HG02642 (cell line): ENCODE data around the gene TMEM52.
"Not testable (repeated sequence)": the region's sequence is repeated elsewhere in the genome, so short reads cannot be mapped to it uniquely, and the experiment has no call there.

Source experiments
- ATAC-seq: cut with Tn5 transposase; IDR thresholded peaks from one replicate; pipeline ENCODE4 v1.9.1; 2021; ENCODE audit warnings: mild to moderate bottlenecking; ENCODE audit not compliant: unreplicated experiment, poor library complexity

Gene TMEM52

DNA sequence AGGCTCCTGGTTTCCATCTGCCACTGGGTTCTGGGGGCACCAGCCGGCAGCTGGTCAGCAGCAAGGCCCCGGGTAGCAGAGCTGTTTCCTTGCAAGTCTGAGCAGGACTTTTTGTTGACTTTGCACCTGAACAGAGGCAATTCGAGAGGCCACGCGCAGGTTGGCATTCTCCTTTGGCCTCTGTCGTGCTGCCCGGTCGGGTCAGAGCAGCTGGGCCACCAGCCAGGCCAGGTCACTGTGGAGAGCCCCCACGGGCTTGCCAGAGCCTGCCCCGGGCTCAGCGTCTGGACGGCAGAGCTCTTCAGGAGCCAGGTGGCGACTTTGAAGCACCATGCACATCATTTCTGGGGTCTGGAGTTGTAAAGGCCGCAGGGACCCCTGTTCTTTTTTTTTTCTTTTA lies 28.4 kb upstream of the TMEM52 start:
- no peak for ATAC-seq

DNA sequence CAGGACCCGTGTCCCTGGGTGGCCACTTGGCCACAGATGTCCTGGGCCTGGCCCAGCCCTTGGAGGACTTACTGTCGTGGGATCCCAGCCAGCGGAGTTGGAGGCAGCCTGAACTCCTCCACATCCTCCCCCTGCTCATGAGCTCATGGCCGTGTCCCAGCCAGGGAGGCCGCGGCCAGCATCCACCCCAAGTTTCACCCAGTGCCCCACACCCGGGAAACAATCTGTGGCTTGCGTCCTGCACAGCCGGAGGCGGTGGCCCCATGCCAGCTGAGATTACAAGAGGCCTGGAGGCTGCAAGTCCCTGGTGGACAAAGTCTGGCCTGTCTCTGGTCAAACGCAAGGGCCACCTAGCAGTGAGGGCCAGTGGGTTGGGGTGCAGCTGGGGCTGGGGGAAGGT lies 27.5 kb upstream of the TMEM52 start:
- no peak for ATAC-seq

DNA sequence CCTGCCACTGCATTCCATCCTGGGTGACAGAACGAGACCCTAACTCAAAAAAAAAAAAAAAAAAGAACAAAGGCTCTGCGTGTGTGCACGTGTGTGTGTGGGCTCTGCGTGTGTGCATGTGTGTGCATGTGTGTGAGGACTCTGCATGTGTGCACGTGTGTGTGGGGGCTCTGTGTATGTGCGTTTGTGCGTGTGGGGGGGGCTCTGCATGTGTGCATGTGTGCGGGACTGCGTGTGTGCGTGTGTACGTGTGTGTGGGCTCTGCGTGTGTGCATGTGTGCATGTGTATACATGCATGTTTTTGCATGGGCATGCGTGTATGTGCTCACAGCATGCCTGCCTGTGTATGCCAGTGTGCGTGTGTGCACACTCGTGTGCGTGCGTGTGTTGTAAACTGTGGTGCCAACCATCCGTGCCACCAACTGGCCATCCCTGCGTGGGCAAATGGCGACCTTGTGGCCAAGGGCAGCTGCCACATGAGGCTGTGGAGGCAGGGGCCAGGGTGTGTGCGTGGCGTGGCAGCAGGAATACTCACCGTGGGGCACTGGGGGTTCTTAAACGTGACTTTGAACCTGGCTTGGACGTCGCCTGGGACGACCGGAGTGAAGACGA lies 26.8 kb upstream of the TMEM52 start:
- ATAC-seq: no peak

DNA sequence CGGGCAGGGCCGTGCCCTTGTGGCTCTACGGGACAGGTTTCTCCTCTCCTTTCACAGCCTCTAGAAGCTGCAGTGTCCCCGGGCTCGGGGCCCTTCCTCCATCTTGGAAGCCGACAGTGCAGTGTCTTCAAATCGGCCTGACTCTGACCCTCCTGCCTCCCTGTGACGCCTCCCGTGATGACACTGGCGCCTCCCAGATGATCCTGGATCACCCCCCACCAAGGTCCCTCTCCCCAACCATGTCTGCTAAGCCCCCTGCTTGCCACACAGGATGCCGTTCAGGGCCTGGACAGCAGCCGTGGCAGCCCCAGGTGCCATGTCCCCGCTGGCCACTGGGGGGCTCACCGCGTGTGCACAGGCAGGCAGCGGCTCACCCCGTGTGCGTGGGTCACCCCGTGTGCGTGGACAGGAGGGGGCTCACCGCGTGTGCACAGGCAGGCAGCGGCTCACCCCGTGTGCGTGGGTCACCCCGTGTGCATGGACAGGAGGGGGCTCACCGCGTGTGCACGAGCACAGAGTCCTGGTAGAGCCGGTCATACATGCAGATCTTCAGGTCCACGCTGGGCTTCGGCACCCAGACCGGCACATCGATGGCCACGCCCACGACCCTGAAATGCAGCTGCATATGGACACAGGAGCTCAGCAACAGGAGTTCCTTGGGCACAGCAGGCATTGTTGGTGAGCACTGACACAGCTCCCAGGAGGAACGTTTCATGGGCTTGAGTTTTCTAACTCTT lies 24.9 kb upstream of the TMEM52 start:
- no peak for ATAC-seq

DNA sequence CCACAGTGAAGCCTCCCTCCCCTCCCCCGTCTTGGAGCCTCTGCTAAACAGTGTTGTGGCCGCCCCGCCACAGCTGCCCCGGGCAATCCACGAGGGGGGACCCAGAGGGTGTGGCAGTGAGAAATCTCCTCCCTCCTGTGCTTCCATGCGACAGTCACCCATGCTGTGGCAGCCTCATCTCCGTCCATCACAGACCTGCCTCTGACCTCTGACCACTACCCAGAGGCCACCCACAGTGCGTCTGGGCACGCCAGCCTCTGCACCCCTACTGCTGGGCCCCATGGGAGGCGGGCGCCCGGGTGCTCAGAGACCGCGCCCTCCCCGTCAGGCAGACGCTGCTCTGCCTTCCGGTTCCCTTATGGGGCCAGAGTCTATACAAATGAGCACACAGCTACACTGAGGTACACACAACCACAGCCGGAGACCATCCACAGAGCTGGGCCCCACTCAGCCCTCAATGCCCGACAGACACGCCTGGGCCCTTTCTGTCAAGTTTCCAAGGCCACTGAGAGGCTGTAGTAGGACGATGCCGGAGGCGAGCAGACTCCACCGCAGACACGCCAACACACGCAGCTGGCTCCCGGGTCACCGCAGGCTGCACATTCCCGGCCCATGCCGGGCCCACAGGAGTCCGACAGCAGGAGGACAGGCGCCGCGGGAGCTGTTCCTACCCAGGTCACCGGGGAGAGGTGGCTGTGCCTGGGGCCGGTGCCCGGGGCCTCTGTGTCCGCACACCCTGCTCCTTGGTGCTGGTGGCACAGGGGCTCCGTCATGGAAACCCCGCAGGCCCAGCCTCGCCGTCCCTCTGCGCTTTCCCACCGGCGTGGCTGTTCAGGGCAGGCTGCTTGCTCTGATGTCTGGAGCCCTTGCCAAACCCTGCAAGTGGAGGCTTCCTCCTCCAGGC lies 23.9 kb upstream of the TMEM52 start:
- ATAC-seq: no peak

DNA sequence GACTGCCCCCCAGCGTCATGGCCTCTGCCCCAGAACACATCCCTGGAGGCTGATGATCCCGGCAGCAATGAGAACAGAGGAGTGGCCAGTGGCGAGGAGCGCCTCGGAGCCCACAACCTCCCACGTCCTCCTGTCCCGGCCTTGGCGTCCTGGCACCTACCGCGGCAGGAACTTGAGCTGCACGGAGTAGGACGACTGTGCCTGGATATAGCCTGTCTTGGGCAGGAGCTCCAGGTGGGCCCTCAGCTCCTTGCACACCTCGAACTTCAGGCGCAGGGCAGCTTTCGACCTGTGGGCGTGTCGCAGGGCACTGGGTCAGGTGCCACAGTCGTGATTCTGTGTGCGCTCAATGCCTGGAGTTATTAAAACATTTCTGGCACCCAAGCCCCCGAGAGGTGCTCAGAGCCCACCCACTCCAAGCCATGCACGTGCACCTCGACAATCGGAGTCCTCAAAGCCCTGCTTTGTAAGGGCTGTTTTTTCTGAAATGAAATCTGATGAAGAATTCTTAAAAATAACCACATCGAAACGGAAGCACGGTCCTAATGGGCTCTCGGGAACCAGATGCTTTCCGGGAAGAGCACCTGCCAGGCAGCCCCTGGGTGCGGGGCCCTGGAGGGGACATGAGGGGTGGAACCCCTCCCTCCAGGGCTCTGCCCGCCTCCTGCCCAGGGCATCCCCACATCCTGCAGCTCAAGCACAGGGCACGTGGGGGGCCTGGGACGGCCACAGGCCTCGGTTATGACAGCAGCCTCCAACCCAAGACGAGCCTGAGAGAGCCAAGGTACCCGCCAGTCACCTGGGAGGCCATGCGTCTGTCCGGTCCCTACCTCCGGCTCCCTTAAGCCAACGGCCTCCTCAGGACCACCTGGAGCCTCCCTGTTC lies 23.0 kb upstream of the TMEM52 start:
- no peak for ATAC-seq

DNA sequence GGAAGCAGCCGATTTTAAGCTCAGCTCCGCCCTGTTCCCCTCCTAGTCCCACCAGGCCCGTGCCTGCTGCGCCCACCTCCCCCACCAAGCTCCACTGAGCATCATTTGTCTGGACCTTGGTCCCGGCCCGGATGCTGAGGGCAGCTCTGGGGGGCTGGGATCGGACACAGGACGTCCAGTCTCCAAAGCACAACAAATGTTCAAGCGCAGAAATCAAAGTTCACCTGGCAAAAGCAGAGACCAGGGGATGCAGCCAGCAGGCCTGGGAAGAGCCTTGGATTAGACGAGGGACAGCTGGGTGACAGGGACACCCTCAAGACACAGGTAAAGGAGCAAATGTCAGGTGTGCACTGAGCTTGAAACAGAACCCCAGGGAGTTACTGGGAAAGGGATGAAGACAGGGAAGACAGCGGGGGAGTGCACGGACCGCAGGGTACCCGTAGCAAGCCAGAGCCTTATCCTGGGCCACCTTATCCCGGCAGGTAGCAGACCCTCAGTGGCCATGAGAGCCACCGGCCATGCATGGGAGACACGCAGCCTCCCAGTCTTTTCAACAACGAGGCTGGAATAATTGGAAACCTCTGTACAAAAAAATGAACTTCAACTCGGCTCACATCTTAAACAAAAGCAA lies 22.2 kb upstream of the TMEM52 start:
- ATAC-seq: no peak

DNA sequence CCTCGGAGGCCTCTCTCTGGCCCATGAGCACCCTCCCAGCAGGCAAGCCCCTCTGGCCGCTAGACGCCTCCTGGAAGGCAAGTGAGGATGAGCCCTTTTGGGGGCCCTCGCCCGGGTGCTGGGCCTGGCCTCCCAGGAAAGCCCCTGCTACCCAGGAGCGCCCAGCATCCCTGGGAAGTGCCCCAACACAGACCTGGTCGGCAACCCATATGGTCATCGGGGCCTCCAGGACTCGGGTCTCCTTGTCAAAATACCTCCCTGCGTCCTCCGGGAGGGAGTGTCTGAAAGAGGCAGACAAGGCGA lies 21.0 kb upstream of the TMEM52 start:
- no peak for ATAC-seq

DNA sequence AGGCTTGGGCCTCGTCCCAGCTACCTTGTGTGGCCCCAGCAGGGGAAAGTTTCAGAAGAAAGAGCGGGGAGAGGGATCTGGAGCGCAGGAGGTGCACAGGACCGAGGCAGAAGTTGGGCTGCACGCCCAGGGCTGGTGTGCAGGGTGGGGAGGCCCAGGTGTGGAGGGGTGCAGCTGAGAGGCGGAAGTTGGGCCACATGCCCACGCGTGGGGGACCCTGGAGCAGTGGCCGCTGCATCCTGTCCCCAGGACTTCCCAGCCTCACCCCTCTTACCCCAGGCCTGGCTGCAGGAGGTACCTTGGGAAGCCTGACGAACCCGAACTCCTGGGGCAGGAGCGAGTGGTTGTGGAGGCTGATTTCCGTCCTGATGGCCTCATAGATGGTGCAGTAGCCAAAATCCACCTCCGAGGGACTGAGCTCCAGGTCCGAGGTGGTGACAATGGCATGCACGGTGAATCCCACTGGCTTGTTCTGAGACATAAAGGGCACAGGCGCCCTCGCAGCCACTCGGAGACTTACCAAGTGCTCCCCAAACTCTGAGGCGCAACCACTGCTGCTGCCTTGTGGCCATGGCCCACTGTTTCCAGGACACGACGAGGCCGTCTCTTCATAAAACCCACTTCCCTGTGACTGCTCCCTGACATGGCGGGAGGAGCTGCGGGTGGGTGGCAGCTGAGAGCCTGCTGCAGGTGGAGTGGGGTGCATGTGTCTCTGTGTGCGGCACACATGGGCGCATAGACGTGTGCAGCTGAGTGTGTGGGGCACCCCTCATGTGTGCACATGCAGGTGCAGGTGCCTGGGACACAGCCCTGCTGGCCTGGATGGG lies 20.4 kb upstream of the TMEM52 start:
- no peak for ATAC-seq

DNA sequence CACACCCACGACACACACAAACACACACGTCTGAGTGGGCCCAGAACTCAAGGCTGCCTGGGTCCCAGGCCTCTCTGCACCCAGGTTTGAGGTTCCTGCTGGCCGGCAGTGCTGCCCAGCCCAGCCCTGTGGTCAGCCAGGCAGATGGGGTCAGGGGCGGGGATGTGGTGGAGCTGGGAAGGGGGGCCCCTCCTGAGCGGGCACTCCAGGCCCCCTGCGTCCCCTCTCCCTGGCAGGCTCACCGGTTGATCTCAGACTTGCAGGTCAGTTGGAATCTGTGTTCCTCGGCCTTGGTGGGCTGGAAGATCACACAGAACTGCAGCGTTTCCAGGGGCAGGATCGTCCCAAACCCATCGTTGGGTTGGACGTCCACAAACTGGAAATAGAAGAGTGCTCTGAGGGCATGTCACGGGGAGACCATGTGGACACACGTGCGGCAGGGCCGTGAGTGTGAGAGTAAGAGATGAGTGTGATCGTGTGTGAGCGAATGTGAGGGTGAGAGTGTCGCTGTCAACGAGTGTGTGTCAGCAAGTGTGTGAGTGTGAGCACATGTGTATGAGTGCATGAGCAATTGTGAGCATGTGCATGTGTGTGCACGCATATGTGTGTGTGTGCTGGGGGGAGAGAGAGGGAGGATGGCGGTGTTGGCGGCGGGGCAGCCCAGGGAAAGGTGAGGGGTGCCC lies 19.7 kb upstream of the TMEM52 start:
- no peak for ATAC-seq

DNA sequence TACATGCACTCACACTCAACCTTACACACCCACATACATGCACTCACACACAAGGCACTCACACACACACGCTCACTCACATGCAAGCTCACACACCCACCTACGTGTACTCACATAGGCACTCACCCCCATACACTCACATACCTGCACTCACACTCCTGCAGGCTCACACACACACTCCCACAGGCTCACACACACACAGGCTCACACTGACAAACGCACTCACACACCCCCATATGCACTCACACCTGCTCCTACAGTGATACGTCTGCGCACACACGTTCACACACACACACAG lies 19.1 kb upstream of the TMEM52 start:
- no peak for ATAC-seq

DNA sequence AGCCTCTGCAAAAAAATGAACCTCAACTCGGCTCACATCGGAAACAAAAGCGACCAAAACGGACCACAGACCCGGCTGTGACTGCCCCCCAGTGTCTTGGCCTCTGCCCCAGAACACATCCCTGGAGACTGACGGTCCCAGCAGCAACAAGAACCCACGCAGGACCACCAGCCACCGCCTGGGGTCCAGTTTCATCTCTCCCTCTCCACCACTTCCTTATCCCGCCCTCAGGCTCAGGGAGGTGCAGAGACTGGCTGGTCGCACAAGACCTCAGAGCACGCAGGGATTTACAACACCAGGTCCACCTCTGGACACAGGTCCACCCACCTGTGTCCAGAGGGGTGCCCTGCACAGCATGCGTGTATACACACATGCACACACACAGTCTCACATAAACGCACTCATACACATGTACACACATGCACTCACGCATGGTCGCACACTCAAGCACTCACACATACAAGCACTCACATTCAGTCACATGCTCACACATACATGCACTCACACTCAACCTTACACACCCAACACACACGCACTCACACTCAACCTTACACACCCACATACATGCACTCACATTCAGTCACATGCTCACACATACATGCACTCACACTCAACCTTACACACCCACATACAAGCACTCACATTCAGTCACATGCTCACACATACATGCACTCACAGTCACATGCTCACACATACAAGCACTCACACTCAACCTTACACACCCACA lies 18.6 kb upstream of the TMEM52 start:
- no peak for ATAC-seq

DNA sequence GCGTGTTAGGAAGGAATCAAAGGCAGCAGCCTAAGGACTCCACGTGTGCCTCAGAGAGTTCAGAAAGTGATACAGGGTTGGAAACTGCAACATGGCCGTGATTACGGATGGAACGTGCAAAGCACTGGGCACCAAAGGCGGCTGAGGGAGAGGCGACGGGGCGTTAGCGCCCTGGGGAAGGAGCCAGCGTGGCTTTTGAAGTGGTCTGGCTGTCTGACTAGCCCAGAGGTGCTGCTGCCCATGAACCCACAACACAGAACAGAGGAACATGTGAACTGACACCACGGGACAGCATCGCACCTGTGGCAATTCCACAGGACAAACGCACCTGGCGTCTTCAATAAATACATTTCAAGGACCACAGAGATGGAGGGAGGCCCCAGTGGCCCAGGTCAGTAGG lies 18.0 kb upstream of the TMEM52 start:
- ATAC-seq: no peak

DNA sequence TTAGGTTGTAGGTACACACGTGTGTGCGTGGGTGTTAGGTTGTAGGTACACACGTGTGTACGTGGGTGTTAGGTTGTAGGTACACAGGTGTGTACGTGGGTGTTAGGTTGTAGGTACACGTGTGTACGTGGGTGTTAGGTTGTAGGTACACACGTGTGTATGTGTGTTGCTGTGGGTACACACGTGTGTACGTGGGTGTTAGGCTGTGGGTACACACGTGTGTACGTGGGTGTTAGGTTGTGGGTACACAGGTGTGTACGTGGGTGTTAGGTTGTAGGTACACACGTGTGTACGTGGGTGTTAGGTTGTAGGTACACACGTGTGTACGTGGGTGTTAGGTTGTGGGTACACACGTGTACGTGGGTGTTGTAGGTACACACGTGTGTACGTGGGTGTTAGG lies 15.8 kb upstream of the TMEM52 start:
- ATAC-seq: not testable (repeated sequence)

DNA sequence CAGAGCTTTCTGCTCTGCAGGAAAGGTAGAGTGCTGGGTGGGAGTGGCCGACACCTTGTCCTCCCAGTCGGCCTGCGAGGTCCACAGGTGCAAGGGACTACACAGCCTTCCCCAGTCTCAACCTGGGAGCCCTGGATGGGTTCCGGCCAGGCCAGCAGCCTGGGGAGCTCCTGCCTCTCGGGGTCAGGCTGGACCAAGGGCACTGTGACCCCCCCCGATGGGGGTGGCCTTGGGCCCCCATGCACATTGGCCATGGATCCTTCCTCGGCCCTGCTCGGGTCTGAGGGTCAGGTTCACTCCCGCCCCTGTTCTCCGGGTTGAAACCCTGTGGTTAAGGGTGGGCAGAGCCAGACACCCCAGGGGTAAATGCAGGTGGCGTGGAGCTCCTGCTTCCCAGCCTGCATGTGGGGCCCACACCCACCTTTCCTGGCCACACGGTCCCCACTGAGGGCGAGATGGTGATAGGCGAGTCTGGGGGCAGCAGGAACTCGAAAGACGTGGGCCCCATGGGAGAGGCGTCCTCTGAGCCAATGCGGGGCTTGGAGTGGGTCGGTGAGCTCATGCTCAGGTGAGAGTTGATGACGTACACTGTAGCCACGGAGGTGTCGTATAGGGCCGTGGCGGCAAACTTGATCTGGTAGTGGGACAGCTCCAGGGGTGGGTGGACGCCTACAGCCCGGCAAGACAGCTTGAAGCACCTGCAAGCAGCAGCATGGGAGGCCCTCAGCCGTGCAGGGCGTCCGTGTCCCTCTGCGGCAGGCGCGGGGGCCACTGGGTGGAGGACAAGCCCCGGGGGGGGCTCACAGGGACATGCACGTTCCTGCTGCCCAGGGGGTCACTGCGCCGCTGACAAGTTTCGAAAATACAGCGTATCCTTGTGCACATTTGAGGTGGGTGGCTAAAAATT lies 10.8 kb upstream of the TMEM52 start:
- no peak for ATAC-seq

DNA sequence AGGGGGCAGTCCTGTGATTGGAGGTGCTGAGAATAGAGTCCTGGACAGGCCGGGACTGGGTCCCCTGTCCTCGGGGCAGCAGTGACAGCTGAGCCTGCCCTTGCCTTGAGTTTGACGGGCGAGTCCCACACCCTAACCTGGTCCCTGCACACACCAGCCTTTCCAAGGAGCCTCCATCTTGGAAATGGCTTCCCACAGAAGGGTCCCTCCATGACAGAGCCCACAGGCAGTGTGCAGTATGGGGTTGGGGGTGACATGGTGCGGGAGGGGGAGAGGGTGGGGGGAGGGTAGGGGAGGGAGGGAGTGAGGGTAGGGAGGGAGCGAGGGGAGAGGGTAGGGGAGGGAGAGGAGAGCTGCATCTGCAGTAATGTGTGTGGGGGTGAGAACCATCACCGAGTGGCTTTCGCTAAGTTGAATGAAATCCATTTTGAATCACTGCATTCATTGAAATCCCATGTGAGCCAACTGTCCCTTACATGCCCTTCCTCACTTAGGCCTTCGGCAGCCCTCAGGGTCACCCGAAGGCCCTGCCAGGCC lies 10.1 kb upstream of the TMEM52 start:
- ATAC-seq: no peak
